GM18517 (cell line): ENCODE results near the gene UBXN6.

ENCODE experiments used
- ATAC-seq: cut with Tn5 transposase; IDR thresholded peaks from one replicate; pipeline ENCODE4 v1.9.1; 2021; ENCODE audit warnings: mild to moderate bottlenecking, moderate library complexity; ENCODE audit not compliant: unreplicated experiment

Gene UBXN6

GRCh38 chr19:4456843-4457653 is 546 bp downstream of the UBXN6 start:
- ATAC-seq = no peak

GRCh38 chr19:4456476-4456842 is 1.1 kb downstream of the UBXN6 start:
- no peak for ATAC-seq

- no peak for ATAC-seq
Measured at GRCh38 chr19:4455719-4456475, 1.7 kb downstream of the UBXN6 start.

GRCh38 chr19:4454747-4455718 is 2.6 kb downstream of the UBXN6 start:
- no peak for ATAC-seq

DNA sequence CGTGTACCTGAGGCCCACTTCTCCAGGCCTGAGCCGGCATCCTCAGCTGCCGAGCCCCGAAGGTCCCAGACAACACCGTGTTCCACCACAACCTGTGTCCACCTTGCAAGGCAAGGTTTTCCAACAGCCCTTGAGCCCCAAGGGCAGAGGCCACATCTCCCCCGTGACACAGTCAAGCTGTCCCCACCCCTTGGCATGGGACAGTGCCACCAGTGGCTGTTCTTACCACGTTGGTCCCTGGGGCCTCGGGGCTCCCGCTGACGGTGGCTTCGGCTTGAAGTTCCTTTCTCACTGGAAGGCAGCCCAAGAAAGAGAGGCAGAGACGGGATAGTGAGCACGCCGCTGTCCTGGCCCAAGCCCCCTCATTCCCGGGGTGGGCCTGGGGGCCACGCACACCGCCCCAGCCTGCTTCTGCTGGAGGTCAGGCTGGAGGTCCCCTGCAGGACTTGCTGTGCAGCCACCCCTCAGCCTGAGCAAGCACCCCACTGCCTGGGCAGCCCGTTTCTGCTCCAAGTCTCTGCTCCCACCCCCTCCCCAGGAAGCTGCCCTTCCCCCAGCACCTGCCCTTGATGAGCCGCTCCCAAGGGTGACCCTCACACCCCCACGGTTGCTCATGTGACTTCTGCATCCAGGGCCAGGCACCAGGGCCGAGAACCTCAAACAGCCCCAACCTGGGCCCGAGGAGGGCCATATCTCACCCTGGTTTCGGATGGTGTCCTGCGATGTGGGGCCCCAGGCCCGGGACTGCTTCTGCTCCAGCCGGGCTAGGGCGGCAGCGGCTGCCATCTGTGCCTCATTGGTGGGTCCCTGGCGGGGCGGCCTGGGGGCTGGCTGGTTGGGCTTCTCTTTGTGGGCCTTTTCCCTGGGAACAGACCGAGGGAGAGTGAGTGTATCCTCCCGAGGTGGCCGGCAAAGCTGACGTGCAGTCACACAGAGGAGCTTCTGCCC is 4.1 kb downstream of the UBXN6 start:
- no peak for ATAC-seq

GRCh38 chr19:4452230-4452990 is 5.2 kb downstream of the UBXN6 start:
- no peak for ATAC-seq

GRCh38 chr19:4449639-4450028 is 8.0 kb downstream of the UBXN6 start:
- ATAC-seq = no peak

DNA sequence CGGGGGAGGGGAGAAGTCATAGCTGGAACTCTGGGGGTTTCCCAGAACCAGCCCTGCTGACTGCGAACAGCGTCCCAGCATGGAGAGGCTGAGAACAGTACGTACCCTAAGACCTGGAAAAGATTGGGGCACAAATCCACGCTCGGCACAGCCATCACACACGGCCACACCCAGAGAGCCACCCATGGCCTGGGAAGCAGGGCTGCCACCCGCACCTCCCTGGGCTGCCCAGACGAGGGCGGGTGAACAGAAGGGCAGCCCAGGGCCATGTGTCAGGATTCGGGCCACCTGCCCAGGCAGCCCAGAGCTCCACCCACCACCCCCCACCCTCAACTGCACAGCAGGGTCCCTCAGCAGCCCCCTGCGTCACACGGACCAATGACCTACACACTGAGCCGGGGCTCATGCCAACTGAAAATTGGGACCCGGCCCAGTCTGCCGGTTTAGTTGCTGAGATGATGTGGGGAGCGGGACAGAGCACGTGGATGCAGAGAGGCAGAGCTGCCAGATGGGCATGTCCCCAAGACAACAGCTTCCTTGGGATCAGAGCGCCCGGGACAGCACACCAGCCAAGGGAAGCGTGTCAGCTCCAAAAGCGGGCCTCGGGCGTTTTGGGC is 8.5 kb downstream of the UBXN6 start:
- ATAC-seq = no peak

DNA sequence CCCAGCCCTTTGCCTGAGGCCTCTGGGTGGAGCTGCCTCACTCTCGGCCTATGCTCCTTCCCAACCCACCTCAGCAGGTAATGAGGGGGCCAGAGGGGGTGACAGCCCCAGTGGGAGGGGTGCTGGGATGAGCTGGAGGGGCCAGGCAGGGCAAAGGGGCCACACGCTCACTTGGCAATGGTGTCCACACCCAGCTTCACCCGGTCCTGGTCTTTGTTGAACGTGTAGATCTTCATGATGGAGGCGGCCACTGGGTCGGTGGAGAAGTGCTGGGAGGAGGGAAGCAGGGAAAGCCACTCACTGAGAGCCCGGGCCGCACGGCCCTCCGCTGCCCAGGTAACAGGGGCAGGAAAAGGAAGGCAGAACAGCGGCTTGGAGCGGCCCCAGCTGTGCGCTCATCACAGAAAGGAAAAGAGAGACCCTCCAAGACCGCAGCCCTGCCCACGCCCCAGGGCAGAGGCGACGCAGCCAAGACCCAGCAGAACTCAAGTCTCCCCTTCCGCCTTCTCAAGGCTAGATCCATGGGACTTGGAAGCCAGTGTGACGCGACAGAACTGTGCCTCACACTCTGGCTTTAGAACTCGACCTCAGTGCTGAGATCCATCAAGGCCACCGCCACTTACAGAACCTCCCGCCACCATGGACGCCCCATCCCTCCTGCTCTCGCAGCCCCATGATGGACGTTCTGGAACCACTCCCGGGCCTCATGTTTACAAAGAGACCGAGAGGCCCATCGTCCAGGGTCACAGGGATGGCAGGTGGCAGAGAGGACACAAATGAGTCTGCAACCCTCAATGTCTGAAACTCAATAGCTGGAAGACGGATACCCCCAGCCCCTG is 9.2 kb downstream of the UBXN6 start:
- no peak for ATAC-seq

- no peak for ATAC-seq
Measured at GRCh38 chr19:4447327-4448146, 10.1 kb downstream of the UBXN6 start.

DNA sequence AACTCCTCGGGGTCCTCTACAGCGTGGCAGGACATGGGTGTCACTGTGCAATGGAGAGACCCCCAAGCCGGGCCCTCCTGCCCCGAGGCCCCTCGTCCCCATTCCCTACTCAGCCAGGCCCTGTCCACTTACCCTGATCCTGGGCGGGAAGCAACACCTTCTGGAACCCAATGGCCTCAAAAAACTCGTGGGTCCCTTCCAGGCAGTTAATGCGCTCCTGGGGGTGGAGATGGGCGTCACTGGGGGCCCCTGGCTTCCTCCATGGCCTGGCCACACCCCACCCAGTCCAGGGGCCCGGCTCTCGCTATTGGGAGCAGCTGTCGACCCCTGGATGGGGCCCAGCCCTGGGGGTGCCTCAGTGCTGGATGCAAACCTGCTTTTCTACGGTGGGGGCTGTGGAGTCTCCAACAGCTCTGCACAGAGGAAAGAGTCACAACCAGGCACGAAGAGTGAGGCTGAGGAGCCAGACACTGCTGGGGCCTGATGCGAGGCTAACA is 10.8 kb downstream of the UBXN6 start:
- no peak for ATAC-seq

DNA sequence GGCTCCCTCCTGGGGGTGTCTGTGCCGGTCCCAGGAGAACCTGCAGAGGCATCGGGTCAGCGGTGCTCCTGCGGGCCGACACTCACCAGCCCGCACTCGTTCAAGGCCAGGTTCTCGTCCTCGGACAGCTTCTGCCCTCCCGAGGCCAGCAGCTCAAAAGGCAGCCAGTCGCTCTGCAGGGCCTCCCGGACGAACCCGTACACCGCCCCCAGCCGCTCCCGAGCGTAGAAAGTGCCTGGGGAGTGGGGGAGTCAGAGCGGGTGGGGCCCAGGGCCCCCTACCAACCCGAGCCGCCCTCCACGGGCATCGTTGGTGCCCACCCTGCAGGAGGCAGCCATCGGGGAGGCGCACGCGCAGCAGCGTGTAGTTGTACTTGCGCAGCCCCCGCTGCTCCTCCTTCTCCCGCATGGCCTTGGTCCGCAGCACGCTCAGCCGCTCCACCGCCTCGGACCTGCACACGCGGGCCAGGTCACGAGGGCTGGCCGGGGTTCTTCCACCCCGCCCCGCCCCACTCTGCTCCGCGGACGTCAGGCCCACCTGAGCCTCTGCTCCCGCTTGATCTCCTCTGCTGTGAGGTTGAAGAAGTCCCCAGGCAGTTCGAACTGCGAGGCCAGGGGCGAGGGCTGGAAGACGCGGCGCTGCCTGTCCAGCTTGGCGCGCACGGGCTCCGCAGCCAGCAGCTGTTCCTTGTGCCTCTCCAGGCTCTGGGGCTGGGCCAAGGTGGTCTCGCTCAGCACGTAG is 11.5 kb downstream of the UBXN6 start:
- no peak for ATAC-seq

GRCh38 chr19:4444765-4445741 is 12.5 kb downstream of the UBXN6 start:
- ATAC-seq = no peak

- no peak for ATAC-seq
Measured at GRCh38 chr19:4443966-4444764, 13.4 kb downstream of the UBXN6 start.
